Fibroblast of pulmonary artery (primary cell): Measurements from ENCODE around the gene PDE4D.

Experiments used
- DNase-seq: peaks from one replicate; pipeline ENCODE4 v3.0.0-alpha.2; 2010; ENCODE audit warnings: low read depth
- H3K4me3 ChIP-seq: replicated peaks from 2 replicates; pipeline ENCODE4 v1.5.1; 2011; ENCODE audit warnings: low read depth, mild to moderate bottlenecking, control low read depth, low read length, moderate library complexity
- TF ChIP-seq, protein P1 (sequence below): IDR thresholded peaks from 2 replicates; pipeline ENCODE4 v1.5.1; 2011; ENCODE audit warnings: mild to moderate bottlenecking, control low read depth, low read length, inconsistent platforms; ENCODE audit errors: missing control alignments

PDE4D gene

DNA sequence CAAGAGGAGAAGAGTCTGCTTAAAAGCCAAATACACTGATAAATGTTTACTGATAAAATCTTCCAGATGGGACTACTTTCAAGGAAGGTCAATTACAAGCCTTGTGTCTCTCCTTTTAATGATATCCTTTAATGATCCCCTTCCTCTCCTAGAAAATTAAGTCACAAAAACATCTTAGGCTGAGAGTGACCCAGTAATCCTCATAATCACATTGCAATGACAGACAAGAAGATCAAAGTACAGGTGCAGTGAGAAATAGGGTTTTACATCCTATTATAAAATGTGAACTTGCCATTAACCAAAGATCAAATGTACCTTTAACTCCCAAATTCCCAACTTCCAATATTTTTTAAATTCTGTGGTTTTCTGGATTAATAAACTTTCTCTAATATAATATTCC is 795.8 kb downstream of the PDE4D start:
- TF ChIP-seq, protein P1, sequence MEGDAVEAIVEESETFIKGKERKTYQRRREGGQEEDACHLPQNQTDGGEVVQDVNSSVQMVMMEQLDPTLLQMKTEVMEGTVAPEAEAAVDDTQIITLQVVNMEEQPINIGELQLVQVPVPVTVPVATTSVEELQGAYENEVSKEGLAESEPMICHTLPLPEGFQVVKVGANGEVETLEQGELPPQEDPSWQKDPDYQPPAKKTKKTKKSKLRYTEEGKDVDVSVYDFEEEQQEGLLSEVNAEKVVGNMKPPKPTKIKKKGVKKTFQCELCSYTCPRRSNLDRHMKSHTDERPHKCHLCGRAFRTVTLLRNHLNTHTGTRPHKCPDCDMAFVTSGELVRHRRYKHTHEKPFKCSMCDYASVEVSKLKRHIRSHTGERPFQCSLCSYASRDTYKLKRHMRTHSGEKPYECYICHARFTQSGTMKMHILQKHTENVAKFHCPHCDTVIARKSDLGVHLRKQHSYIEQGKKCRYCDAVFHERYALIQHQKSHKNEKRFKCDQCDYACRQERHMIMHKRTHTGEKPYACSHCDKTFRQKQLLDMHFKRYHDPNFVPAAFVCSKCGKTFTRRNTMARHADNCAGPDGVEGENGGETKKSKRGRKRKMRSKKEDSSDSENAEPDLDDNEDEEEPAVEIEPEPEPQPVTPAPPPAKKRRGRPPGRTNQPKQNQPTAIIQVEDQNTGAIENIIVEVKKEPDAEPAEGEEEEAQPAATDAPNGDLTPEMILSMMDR: no peak
- no peak overlapping the region for H3K4me3 ChIP-seq

GRCh38 chr5:59097116-59097515 is 796.4 kb downstream of the PDE4D start:
- no peak overlapping the region for H3K4me3 ChIP-seq
- TF ChIP-seq, protein P1: no peak
- DNase-seq: peak; percentile 51

More for the DNA sequence above, 795.8 kb downstream of the PDE4D start:
- DNase-seq: no peak

GRCh38 chr5:59095480-59095879 is 798.0 kb downstream of the PDE4D start:
- DNase-seq: peak; percentile 50
- no peak overlapping the region for H3K4me3 ChIP-seq
- TF ChIP-seq, protein P1: no peak

GRCh38 chr5:59094864-59095263 is 798.7 kb downstream of the PDE4D start:
- no peak for DNase-seq
- H3K4me3 ChIP-seq: no peak overlapping the region
- TF ChIP-seq, protein P1: no peak

DNA sequence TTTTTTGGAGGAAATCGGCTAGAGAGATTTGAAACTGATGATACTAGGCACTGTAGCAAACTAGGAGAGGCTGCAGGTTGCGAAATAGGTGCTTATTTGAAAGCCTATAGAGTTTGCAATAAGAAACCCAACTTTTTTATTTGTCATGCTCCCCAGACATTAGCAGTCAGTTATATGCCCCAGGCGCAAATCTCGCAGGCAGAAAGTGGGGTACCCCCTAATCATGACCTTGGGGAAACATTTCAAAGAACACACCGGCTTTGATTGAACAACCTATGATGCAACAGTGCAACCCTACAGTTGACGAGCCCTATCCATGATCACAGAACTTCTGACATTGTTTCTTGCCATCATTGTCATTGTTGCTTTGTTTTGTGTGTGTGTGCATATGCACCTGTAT is 800.2 kb downstream of the PDE4D start:
- TF ChIP-seq, protein P1: no peak
- peak; percentile 35 for DNase-seq
- peak overlapping the region; percentile 27 for H3K4me3 ChIP-seq

GRCh38 chr5:59092758-59093157 is 800.8 kb downstream of the PDE4D start:
- H3K4me3 ChIP-seq: peak overlapping the region; percentile 27
- no peak for DNase-seq
- TF ChIP-seq, protein P1: no peak

- no peak overlapping the region for H3K4me3 ChIP-seq
- DNase-seq: no peak
- TF ChIP-seq, protein P1: no peak
Observed at GRCh38 chr5:59091965-59092364, 801.6 kb downstream of the PDE4D start.
